HG03280 (cell line): ENCODE results near the gene NANOS3.
"Not testable (repeated sequence)": the region's sequence is repeated elsewhere in the genome, so short reads cannot be mapped to it uniquely, and the experiment has no call there.

Source experiments
- ATAC-seq: cut with Tn5 transposase; IDR thresholded peaks from one replicate; pipeline ENCODE4 v1.9.1; 2021; ENCODE audit warnings: mild to moderate bottlenecking, moderate library complexity; ENCODE audit not compliant: unreplicated experiment

Gene NANOS3

DNA sequence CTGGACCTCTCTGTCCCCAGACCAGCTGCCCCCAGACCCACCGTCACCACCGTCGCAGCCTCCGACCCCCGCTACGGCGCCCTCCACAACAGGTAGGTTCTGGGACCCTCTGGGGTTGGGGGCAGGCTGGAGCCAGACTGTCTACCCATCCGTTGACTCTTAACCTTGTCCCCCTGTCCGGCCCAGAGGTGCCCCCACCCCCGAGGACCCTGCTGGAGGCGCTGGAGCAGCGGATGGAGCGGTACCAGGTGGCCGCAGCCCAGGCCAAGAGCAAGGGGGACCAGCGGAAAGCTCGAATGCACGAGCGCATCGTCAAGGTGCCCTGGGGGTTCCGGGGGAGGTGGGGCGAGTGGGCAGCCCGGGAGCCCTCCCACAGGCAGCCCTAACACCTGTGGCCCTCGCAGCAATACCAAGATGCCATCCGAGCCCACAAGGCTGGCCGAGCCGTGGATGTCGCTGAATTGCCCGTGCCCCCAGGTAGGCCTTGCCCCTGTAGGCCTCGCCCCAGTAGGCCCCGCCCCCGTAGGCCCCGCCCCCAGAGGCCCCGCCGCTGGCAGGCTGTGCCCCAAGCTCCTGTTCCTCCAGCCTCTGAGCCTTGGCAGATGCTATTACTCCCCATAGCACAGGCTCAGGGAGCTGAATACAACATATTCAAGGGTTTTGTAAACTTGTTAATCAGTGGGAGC lies 41.9 kb downstream of the NANOS3 start:
- ATAC-seq: no peak

DNA sequence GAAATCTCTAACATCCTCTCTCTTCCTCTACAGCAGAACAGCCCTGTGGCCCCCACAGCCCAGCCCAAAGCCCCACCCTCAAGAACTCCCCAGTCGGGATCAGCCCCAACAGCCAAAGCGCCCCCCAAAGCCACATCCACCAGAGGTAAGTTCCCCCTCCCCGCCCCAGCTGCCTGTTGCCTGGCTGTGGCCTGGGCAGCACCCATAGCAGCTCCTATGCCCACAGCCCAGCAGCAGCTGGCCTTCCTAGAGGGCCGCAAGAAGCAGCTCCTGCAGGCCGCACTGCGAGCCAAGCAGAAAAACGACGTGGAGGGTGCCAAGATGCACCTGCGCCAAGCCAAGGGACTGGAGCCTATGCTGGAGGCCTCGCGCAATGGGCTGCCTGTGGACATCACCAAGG lies 43.6 kb downstream of the NANOS3 start:
- no peak for ATAC-seq

DNA sequence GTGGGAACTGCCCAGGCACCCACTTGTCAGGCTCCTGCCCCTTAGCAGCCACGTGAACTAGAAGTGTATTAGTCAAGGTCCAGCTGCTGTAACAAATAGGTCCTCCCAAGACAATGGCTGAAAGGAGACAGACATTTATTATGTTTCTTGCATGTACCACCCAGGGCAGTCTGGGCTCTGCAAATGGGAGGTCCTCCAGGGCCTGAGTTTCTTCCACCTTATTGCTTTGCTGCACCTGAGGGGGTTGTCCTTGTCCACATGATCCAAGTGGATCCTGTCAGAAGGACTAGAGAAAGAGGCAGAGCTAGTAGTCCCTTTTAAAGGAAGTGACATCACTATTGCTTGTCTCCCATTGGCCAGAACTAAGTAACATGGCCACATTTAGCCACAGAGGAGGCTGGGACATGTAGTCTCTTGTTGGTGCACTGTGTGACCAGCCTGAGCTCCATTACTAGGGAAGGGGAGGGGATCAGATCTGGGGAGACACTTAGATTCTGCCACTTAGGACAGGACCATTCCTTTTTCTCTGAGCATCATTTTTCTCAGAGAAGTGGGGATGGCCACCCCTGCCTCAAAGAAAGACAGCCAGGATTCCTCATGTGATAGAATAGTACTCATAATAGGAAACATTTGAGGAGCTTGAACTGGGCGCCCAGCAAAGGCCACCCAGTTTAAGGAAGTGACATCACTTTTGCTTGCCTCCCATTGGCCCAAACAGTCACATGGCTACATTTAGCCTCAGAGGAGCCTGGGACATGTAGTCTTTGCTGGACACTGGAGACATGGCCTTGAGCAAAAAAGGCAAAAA lies 44.2 kb downstream of the NANOS3 start:
- peak; percentile 58 for ATAC-seq

DNA sequence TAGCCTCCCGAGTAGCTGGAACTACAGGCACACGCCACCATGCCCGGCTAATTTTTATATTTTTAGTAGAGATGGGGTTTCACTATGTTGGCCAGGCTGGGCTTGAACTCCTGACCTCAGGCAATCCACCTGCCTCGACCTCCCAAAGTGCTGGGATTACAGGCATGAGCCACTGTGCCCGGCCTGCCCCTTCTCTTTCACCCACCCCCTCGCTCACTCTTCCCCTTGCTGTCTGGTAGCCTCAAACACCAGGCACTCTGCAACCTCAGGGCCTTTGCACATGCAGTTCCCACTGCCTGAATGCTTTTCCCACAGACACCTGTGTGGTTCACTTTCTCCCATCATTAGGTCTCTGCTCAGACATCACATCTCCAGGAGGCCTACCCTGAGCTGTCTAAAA lies 45.2 kb downstream of the NANOS3 start:
- not testable (repeated sequence) for ATAC-seq

DNA sequence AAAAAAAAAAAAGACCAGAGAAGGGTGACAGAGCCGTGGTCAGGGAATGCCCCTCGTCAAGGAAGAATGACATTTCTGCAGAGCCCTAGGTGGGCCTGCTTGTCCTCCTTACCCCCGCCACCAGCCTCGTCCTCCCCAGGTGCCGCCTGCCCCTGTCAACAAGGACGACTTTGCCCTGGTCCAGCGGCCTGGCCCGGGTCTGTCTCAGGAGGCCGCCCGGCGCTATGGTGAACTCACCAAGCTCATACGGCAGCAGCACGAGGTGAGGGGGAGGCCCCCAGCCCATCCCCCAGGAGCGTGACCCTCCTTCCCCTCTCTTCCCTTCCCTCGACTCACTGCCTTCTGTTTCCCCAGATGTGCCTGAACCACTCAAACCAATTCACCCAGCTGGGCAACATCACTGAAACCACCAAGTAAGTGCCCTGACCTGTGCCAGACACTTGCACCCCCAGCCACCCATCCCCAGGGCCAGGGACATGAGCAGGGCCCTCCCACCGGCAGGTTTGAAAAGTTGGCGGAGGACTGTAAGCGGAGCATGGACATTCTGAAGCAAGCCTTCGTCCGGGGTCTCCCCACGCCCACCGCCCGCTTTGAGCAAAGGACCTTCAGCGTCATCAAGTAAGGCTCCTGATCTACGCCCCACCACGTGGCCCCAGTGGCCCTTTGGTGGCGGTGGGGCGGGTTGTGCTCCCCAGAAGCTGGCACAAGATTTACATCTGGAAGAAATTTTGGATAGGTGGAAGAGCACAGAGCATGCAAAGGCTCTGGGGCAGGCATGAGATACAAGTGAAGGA lies 46.5 kb downstream of the NANOS3 start:
- no peak for ATAC-seq

DNA sequence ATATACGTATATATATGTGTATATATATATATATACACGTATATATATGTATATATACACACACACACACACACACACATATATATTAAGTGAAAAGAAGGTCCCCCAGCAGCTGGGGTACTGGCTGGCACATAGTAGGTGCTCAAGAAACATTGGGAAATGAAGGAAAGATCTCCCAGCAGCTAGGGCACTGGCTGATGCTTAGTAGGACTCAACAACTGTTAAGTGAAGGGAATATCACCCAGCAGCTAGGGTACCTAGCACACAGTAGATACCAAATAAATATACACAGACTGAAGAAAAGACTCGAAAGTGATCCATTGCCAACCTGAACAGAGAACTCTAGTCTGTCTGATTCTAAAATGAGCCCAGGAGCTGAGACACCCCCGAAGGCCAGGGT lies 49.1 kb downstream of the NANOS3 start:
- ATAC-seq: no peak

DNA sequence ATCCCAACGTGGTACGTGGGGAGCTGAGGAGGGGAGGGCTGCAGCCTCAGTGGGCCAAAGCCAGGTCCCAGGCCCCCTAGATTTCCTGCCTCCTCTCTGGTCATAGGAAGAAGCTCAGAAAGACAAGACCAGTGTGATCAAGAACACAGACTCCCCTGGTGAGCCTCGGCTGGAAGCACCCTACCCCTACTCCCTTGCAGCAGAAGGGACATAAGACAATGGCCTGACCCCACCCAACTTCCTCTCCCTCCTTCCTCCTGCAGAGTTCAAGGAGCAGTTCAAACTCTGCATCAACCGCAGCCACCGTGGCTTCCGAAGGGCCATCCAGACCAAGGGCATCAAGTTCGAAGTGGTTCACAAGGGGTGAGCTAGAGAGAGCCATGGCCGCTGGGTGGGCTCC lies 49.8 kb downstream of the NANOS3 start:
- no peak for ATAC-seq

DNA sequence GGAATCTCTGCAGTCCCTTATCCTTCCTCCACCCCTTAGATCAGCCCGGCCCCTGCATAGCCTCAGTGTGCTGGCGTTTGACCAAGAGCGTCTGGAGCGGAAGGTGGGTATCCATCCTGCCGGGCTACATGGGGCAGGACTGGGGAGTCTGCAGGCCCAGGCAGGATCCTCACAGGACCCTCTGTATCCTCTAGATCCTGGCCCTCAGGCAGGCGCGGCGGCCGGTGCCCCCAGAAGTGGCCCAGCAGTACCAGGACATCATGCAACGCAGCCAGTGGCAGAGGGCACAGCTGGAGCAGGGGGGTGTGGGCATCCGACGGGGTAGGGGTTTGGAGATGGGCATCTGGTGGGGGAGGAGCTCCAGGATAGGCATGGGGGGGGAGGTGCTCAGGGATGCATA lies 52.4 kb downstream of the NANOS3 start:
- ATAC-seq: no peak

DNA sequence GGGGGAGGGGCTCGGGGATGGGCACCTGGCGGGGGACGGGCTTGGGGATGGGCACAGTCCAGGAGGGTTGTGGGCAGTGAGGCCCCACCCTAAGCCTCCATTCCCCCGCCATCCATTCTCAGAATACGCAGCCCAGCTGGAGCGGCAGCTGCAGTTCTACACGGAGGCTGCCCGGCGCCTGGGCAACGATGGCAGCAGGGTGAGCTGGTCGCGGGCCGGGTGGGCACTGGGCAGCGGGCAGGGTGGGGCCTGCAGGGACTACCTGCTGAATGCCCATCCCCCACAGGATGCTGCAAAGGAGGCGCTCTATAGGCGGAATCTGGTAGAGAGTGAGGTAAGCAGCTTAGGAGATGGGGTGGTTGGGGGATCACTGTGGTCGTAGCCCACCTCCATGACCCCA lies 53.0 kb downstream of the NANOS3 start:
- ATAC-seq: no peak
